Measurements from ENCODE around the gene MOGAT3. TPM values are rescaled to one million over a fixed set of nuclear protein-coding genes. Genes with fewer than 3 reads are reported as not detected.

Gene MOGAT3
- total RNA-seq, 4 donors from 2014 or later, result not detected

- no peaks in the 10 kb centered on the region for H3K9me3 ChIP-seq
- H3K27me3 ChIP-seq, result peaks cover 100% of the 10 kb centered on the region
- H3K36me3 ChIP-seq, result peaks cover 0 to 14% of the 10 kb centered on the region in 2 donors
- peak within 1 kb of the TSS in 1 of 2 donors; percentile 46 for H3K4me3 ChIP-seq
- peaks cover 0 to 52% (median 30%) of the 10 kb centered on the region in 3 donors for H3K4me1 ChIP-seq
- peak; percentile 78 for ATAC-seq
- WGBS, 2 donors (ENCODE audit: low coverage in 1 of 2), result 3 to 8% methylated on average over 5 to 18 of the region's 74 CpGs
- H3K27ac ChIP-seq, result no peak within 1 kb of the TSS
- TF ChIP-seq POLR2A (IDR thresholded peaks at IDR 0.05) (no peak), POLR2AphosphoS5 (IDR thresholded peaks at IDR 0.05) (peak; percentile 44)
Measured at GRCh38 chr7:101165075-101165957, 35.5 kb downstream of the MOGAT3 start, which contains the start of gene VGF. VGF (minus strand) TSS chr7:101165569; CDS start chr7:101164843, 726 bp downstream.

DNA sequence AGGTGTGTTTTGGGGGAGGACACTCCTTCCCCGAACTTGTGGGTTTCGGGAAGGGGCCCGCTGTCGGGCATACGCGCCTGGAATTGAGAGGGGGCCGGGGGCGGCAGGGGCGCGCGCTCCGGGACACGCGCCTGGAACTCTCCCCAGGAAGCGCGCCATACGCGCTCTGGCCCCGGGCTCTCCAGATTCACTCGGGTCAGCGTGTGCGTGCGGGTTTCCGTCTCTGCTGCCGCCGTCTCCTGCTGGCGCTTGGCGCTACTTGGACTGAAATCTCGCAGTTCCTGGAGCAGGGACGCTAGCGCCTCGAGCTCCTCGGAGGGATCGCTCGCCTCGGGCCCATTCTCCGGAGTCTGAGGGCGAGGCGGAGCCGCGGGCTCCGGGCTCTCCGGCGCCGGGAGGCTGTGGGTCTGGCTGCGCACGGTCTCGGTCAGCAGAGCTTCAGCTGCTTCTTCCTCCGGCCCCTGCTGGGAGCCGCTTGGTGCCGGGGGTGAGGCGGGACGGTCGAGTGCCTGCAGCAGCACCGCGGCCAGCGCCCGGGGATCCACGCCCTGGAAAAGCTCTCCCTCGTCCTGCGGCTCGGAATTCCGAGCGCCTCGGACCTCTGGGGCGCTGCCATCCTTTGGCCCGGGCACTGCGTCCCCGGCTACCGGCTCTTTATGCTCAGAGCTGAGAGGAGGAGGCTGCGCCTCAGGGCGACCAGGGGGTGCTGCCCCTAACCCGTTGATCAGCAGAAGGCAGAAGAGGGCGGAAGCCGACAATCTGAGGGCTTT is 36.6 kb downstream of the MOGAT3 start:
- peaks cover 100% of the 10 kb centered on the region for H3K27me3 ChIP-seq
- WGBS, 2 donors (ENCODE audit: low coverage in 1 of 2), result 4% methylated on average over 3 of the region's 75 CpGs; no CpG with 5 or more reads in 1 of the 2 donors
- H3K9me3 ChIP-seq, result no peaks in the 10 kb centered on the region
- H3K4me1 ChIP-seq, result peaks cover 0 to 42% (median 25%) of the 10 kb centered on the region in 3 donors
- TF ChIP-seq EP300 (IDR thresholded peaks at IDR 0.05), result no peak
- no peak for TF ChIP-seq CTCF (IDR thresholded peaks at IDR 0.05)
- TF ChIP-seq POLR2A (IDR thresholded peaks at IDR 0.05), result no peak
- TF ChIP-seq POLR2AphosphoS5 (IDR thresholded peaks at IDR 0.05), result no peak
- H3K36me3 ChIP-seq, result peaks cover 0 to 25% of the 10 kb centered on the region in 2 donors
- H3K27ac ChIP-seq, result no peak overlapping the region
- ATAC-seq, result no peak
- peak overlapping the region in 1 of 2 donors; percentile 46 for H3K4me3 ChIP-seq

DNA sequence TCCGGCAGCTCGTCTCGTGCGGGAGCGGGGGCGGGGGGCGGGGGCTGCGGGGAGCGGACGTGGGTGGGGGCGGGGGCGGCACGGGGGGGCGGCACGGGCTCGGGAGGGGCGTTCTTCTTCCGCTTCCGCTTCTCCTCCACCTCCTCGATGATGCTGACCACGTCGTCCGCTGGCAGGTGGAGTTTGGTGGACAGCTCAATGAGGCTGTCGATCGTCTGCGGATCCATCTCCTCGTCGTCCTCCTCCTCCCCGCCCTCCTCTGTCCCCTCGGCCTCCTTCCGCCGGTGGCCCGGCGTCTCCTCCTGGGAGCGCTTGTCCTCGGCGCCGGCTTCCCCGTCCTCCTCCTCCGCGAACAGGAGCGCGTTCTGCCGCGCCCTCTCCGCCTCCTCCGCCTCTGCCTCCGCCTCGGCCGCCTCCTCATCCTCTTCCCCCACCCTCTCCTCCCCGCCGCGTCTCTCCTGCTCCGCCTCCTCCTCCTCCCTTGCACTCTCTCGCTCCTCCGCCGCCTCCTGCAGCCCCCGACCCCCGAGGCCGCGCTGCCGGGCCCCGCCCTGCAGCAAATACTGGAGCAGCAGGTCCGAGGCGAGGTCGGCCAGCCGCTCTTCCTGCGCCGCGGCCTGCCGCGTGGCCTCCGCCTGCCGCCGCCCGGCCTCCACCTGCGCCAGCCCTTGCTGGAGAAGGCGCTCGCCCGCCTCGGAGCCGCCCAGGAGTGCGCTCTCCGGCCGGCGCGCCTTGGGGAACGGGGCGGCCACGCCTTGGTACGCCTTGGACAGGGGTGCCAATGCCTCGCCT is 37.4 kb downstream of the MOGAT3 start:
- H3K9me3 ChIP-seq, result no peaks in the 10 kb centered on the region
- peaks cover 100% of the 10 kb centered on the region for H3K27me3 ChIP-seq
- TF ChIP-seq CTCF (IDR thresholded peaks at IDR 0.05), result no peak
- no peak for TF ChIP-seq POLR2AphosphoS5 (IDR thresholded peaks at IDR 0.05)
- no peak for TF ChIP-seq POLR2A (IDR thresholded peaks at IDR 0.05)
- TF ChIP-seq EP300 (IDR thresholded peaks at IDR 0.05), result no peak
- H3K27ac ChIP-seq, result no peak overlapping the region
- H3K4me1 ChIP-seq, result peaks cover 0 to 42% (median 25%) of the 10 kb centered on the region in 3 donors
- WGBS, 2 donors (ENCODE audit: low coverage in 1 of 2), result 0% methylated on average over 20 to 25 of the region's 92 CpGs
- peak overlapping the region in 1 of 2 donors; percentile 46 for H3K4me3 ChIP-seq
- H3K36me3 ChIP-seq, result peaks cover 0 to 32% of the 10 kb centered on the region in 2 donors
- no peak for ATAC-seq

GRCh38 chr7:101162551-101163278 is 38.1 kb downstream of the MOGAT3 start:
- WGBS, 2 donors (ENCODE audit: low coverage in 1 of 2), result 7% methylated on average over 12 of the region's 74 CpGs; no CpG with 5 or more reads in 1 of the 2 donors
- Histone ChIP-seq H3K27me3 (peaks cover 92% of the 10 kb centered on the region), H3K4me1 (peaks cover 0 to 42% (median 25%) of the 10 kb centered on the region in 3 donors), H3K9me3 (no peaks in the 10 kb centered on the region), H3K27ac (no peak overlapping the region), H3K4me3 (peak overlapping the region in 1 of 2 donors; percentile 46), H3K36me3 (peaks cover 0 to 40% of the 10 kb centered on the region in 2 donors)
- peak; percentile 23 for ATAC-seq
- TF ChIP-seq POLR2AphosphoS5 (IDR thresholded peaks at IDR 0.05) (no peak), POLR2A (IDR thresholded peaks at IDR 0.05) (no peak), EP300 (IDR thresholded peaks at IDR 0.05) (no peak), CTCF (IDR thresholded peaks at IDR 0.05) (no peak)

All from gastroesophageal sphincter (tissue), 4 donors.